ENCODE measurements around the gene TRIM66. TPM values are rescaled to one million over a fixed set of nuclear protein-coding genes. Genes with fewer than 3 reads are reported as not detected.

TRIM66 gene
- total RNA-seq, 1 donor from 2014 or later = 15.0 TPM

GRCh38 chr11:8624698-8625097, 57.8 kb downstream of the TRIM66 start:
- no peak overlapping the region for H3K27ac ChIP-seq
- ATAC-seq = peak; percentile 28

DNA sequence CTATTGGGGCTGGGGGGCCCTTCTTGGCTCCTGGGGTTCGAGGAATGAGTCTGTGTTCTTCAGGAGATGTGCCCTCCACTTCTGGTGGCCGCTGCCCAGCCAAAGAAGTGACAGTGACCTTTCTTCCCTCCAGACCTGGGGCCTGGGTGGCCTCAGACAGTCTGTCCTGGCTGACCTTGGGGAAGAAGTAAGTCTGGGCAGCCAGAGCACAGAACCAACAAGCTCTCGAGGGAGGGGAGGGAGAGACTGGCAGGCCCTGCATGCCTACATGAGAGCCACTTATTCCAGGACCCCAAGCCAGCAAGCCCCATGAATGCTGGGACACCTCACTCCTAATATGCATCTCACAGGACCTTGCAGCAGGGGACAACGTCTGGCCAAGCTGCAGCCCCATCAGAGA, 61.3 kb downstream of the TRIM66 start:
- Histone ChIP-seq H3K27me3 (no peaks in the 10 kb centered on the region), H3K9me3 (no peaks in the 10 kb centered on the region), H3K36me3 (peaks cover 58% of the 10 kb centered on the region), H3K27ac (no peak overlapping the region), H3K4me3 (no peak overlapping the region), H3K4me1 (no peaks in the 10 kb centered on the region)
- DNase-seq (no peak), ATAC-seq (no peak)
- TF ChIP-seq, protein P1, sequence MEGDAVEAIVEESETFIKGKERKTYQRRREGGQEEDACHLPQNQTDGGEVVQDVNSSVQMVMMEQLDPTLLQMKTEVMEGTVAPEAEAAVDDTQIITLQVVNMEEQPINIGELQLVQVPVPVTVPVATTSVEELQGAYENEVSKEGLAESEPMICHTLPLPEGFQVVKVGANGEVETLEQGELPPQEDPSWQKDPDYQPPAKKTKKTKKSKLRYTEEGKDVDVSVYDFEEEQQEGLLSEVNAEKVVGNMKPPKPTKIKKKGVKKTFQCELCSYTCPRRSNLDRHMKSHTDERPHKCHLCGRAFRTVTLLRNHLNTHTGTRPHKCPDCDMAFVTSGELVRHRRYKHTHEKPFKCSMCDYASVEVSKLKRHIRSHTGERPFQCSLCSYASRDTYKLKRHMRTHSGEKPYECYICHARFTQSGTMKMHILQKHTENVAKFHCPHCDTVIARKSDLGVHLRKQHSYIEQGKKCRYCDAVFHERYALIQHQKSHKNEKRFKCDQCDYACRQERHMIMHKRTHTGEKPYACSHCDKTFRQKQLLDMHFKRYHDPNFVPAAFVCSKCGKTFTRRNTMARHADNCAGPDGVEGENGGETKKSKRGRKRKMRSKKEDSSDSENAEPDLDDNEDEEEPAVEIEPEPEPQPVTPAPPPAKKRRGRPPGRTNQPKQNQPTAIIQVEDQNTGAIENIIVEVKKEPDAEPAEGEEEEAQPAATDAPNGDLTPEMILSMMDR (IDR thresholded peaks at IDR 0.05) = no peak
- intact Hi-C loops (cut with DNase I) = no loop called here

More at GRCh38 chr11:8624698-8625097, 57.8 kb downstream of the TRIM66 start:
- intact Hi-C loops (cut with DNase I) = no loop called here
- TF ChIP-seq, protein P1 (IDR thresholded peaks at IDR 0.05) = no peak
- Histone ChIP-seq H3K4me1 (no peaks in the 10 kb centered on the region), H3K9me3 (no peaks in the 10 kb centered on the region), H3K27me3 (no peaks in the 10 kb centered on the region), H3K4me3 (no peak overlapping the region), H3K36me3 (peaks cover 40% of the 10 kb centered on the region)
- no peak for DNase-seq

- TF ChIP-seq, protein P1 (IDR thresholded peaks at IDR 0.05) = no peak
- Histone ChIP-seq H3K4me1 (peaks cover 3% of the 10 kb centered on the region), H3K27ac (no peak overlapping the region), H3K27me3 (no peaks in the 10 kb centered on the region), H3K4me3 (no peak overlapping the region), H3K36me3 (peaks cover 40% of the 10 kb centered on the region), H3K9me3 (no peaks in the 10 kb centered on the region)
- no peak for ATAC-seq
- intact Hi-C loops (cut with DNase I) = no loop called here
- no peak for DNase-seq
These were observed 65.4 kb downstream of the TRIM66 start for GRCh38 chr11:8617063-8617462.

GRCh38 chr11:8615291-8616032, 67.0 kb downstream of the TRIM66 start:
- no peak overlapping the region for H3K27ac ChIP-seq
- no peaks in the 10 kb centered on the region for H3K9me3 ChIP-seq
- intact Hi-C loops (cut with DNase I) = no loop called here
- H3K4me3 ChIP-seq = no peak overlapping the region
- TF ChIP-seq, protein P1 (IDR thresholded peaks at IDR 0.05) = no peak
- DNase-seq (no peak), ATAC-seq (no peak)
- H3K36me3 ChIP-seq = peaks cover 25% of the 10 kb centered on the region
- peaks cover 3% of the 10 kb centered on the region for H3K4me1 ChIP-seq
- no peaks in the 10 kb centered on the region for H3K27me3 ChIP-seq

- Histone ChIP-seq H3K27me3 (no peaks in the 10 kb centered on the region), H3K4me3 (no peak overlapping the region), H3K4me1 (peaks cover 3% of the 10 kb centered on the region), H3K27ac (no peak overlapping the region), H3K9me3 (no peaks in the 10 kb centered on the region), H3K36me3 (peaks cover 25% of the 10 kb centered on the region)
- DNase-seq (no peak), ATAC-seq (no peak)
- TF ChIP-seq, protein P1 (IDR thresholded peaks at IDR 0.05) = no peak
- intact Hi-C loops (cut with DNase I) = no loop called here
These were observed 68.0 kb downstream of the TRIM66 start for GRCh38 chr11:8614497-8614896.
